ENCODE data around the gene CTCFL.

Gene CTCFL

GRCh38 chr20:57457243-57458095 is 67.5 kb downstream of the CTCFL start:
- H3K4me2 ChIP-seq, result peak overlapping the region in 8 of 11 experiments; percentile 6 to 98 (median 60); a peak in 13 of 22 replicates
- H3K27ac ChIP-seq, result peak overlapping the region in 9 of 11 experiments; percentile 13 to 99 (median 98); a peak in 13 of 22 replicates
- H3K27me3 ChIP-seq, result no peaks in the 10 kb centered on the region
- H3K9ac ChIP-seq, result peak overlapping the region in 1 of 11 experiments; percentile 31; a peak in 2 of 22 replicates
- H3K4me1 ChIP-seq, result peaks cover 59 to 99% (median 89%) of the 10 kb centered on the region in 10 experiments
- H3K36me3 ChIP-seq, result no peaks in the 10 kb centered on the region
- peaks cover 0 to 13% (median 0%) of the 10 kb centered on the region in 11 experiments; a peak in 4 of 22 replicates for H3K9me3 ChIP-seq (replicated peaks in 1 of 11)
- no peaks in the 10 kb centered on the region for H4K20me1 ChIP-seq
- H3K4me3 ChIP-seq, result no peak overlapping the region
- TF ChIP-seq Cebpa-rat (IDR thresholded peaks at IDR 0.05), result no peak

GRCh38 chr20:57456116-57456515 is 68.8 kb downstream of the CTCFL start:
- H3K9me3 ChIP-seq (replicated peaks in 1 of 11), result peaks cover 0 to 13% (median 0%) of the 10 kb centered on the region in 11 experiments; a peak in 4 of 22 replicates

GRCh38 chr20:57455386-57455785 is 69.6 kb downstream of the CTCFL start:
- no peaks in the 10 kb centered on the region for H3K36me3 ChIP-seq
- peaks cover 65 to 99% (median 89%) of the 10 kb centered on the region in 10 experiments for H3K4me1 ChIP-seq
- no peaks in the 10 kb centered on the region for H3K27me3 ChIP-seq
- peak overlapping the region in 3 of 11 experiments; percentile 4 to 40 (median 11); a peak in 2 of 22 replicates for H3K9ac ChIP-seq
- TF ChIP-seq Cebpa-rat (IDR thresholded peaks at IDR 0.05), result no peak
- peak overlapping the region; percentile 14 to 99 (median 56); a peak in 21 of 22 replicates for H3K4me2 ChIP-seq
- H3K27ac ChIP-seq, result peak overlapping the region in 8 of 11 experiments; percentile 96 to 99 (median 98); a peak in 13 of 22 replicates
- H3K4me3 ChIP-seq, result no peak overlapping the region
- peaks cover 0 to 13% (median 0%) of the 10 kb centered on the region in 11 experiments; a peak in 4 of 22 replicates for H3K9me3 ChIP-seq (replicated peaks in 1 of 11)
- H4K20me1 ChIP-seq, result no peaks in the 10 kb centered on the region

More at GRCh38 chr20:57456116-57456515, 68.8 kb downstream of the CTCFL start:
- Histone ChIP-seq H3K9ac (no peak overlapping the region), H3K4me3 (no peak overlapping the region), H3K36me3 (no peaks in the 10 kb centered on the region), H3K27me3 (no peaks in the 10 kb centered on the region), H4K20me1 (no peaks in the 10 kb centered on the region), H3K4me2 (peak overlapping the region in 2 of 11 experiments; percentile 94 to 99; a peak in 2 of 22 replicates), H3K4me1 (peaks cover 59 to 99% (median 89%) of the 10 kb centered on the region in 10 experiments), H3K27ac (peak overlapping the region in 8 of 11 experiments; percentile 21 to 99 (median 98); a peak in 11 of 22 replicates)
- TF ChIP-seq Cebpa-rat (IDR thresholded peaks at IDR 0.05), result no peak

- Histone ChIP-seq H3K4me2 (peak overlapping the region; percentile 67 to 99 (median 92)), H3K36me3 (no peaks in the 10 kb centered on the region), H4K20me1 (no peaks in the 10 kb centered on the region), H3K9ac (peak overlapping the region; percentile 69 to 97 (median 88); a peak in 21 of 22 replicates), H3K27ac (peak overlapping the region; percentile 80 to 99 (median 98); a peak in 21 of 22 replicates), H3K9me3 (replicated peaks in 1 of 11) (no peaks in the 10 kb centered on the region), H3K4me3 (peak overlapping the region in 6 of 10 experiments; percentile 29 to 66 (median 55); a peak in 8 of 20 replicates), H3K27me3 (no peaks in the 10 kb centered on the region), H3K4me1 (peaks cover 75 to 98% (median 89%) of the 10 kb centered on the region in 10 experiments)
- TF ChIP-seq Cebpa-rat (IDR thresholded peaks at IDR 0.05), result peak in 4 of 11 experiments; percentile 14 to 61 (median 23); a peak in 3 of 22 replicates
Observed at GRCh38 chr20:57451795-57452661, 72.9 kb downstream of the CTCFL start.

GRCh38 chr20:57451431-57451794 is 73.5 kb downstream of the CTCFL start:
- H3K36me3 ChIP-seq, result no peaks in the 10 kb centered on the region
- no peak for TF ChIP-seq Cebpa-rat (IDR thresholded peaks at IDR 0.05)
- H3K9ac ChIP-seq, result peak overlapping the region; percentile 69 to 97 (median 88)
- no peaks in the 10 kb centered on the region for H3K9me3 ChIP-seq (replicated peaks in 1 of 11)
- peak overlapping the region; percentile 80 to 99 (median 98) for H3K27ac ChIP-seq
- peak overlapping the region; percentile 67 to 99 (median 92) for H3K4me2 ChIP-seq
- H4K20me1 ChIP-seq, result no peaks in the 10 kb centered on the region
- peak overlapping the region in 9 of 10 experiments; percentile 10 to 66 (median 48); a peak in 14 of 20 replicates for H3K4me3 ChIP-seq
- H3K4me1 ChIP-seq, result peaks cover 75 to 98% (median 93%) of the 10 kb centered on the region in 10 experiments
- no peaks in the 10 kb centered on the region for H3K27me3 ChIP-seq

- peak overlapping the region; percentile 69 to 97 (median 88) for H3K9ac ChIP-seq
Observed at GRCh38 chr20:57450931-57451330, 74.0 kb downstream of the CTCFL start.

GRCh38 chr20:57450419-57450818 is 74.5 kb downstream of the CTCFL start:
- Histone ChIP-seq H3K4me2 (peak overlapping the region; percentile 67 to 99 (median 92)), H3K4me3 (peak overlapping the region in 9 of 10 experiments; percentile 10 to 66 (median 48); a peak in 16 of 20 replicates), H3K27me3 (no peaks in the 10 kb centered on the region), H3K27ac (peak overlapping the region; percentile 80 to 99 (median 98)), H3K9me3 (replicated peaks in 1 of 11) (peaks cover 0 to 7% (median 0%) of the 10 kb centered on the region in 11 experiments; a peak in 6 of 22 replicates), H3K4me1 (peaks cover 74 to 100% (median 94%) of the 10 kb centered on the region in 10 experiments), H3K9ac (peak overlapping the region; percentile 69 to 97 (median 88)), H3K36me3 (no peaks in the 10 kb centered on the region), H4K20me1 (no peaks in the 10 kb centered on the region)
- TF ChIP-seq Cebpa-rat (IDR thresholded peaks at IDR 0.05), result peak; percentile 43 to 93 (median 79); a peak in 17 of 22 replicates

More at GRCh38 chr20:57450931-57451330, 74.0 kb downstream of the CTCFL start:
- Histone ChIP-seq H3K9me3 (replicated peaks in 1 of 11) (peaks cover 0 to 3% (median 0%) of the 10 kb centered on the region in 11 experiments; a peak in 6 of 22 replicates), H3K27me3 (no peaks in the 10 kb centered on the region), H3K4me3 (peak overlapping the region in 9 of 10 experiments; percentile 10 to 66 (median 48); a peak in 17 of 20 replicates), H3K4me2 (peak overlapping the region; percentile 67 to 99 (median 92)), H4K20me1 (no peaks in the 10 kb centered on the region), H3K4me1 (peaks cover 75 to 99% (median 94%) of the 10 kb centered on the region in 10 experiments), H3K36me3 (no peaks in the 10 kb centered on the region), H3K27ac (peak overlapping the region; percentile 80 to 99 (median 98))
- TF ChIP-seq Cebpa-rat (IDR thresholded peaks at IDR 0.05), result no peak
